OCI-LY7 (cell line): Measurements from ENCODE around the gene COL23A1. TPM values are rescaled to one million over a fixed set of nuclear protein-coding genes. Genes with fewer than 3 reads are reported as not detected.

Experiments used
- BruUV-seq: library from RNA; stranded (reverse); fragments of 400-500 nt; replicated peaks from 2 replicates; lab custom pipeline; 2021; lab: Mats Ljungman, UMichigan
- CTCF ChIA-PET: fragments of 300-600 bp; sonication (Branson Sonifier 250); formaldehyde crosslinking; loops from one replicate; lab custom pipeline; 2022; ENCODE audit warnings: antibody characterized with exemption; ENCODE audit not compliant: unreplicated experiment; lab: Charles Lee
- POLR2A ChIA-PET: fragments of 300-600 bp; sonication (Branson Sonifier 250); formaldehyde crosslinking; loops from one replicate; lab custom pipeline; 2022; ENCODE audit warnings: antibody characterized with exemption; lab: Charles Lee
- DNase-seq: peaks from one replicate; pipeline ENCODE4 v3.0.0-alpha.2; 2015; ENCODE audit warnings: low spot score
- H2AFZ ChIP-seq: fragments of 200-600 bp; sonication (generic), shearing (Covaris generic); 2 replicates; pipeline ENCODE4 v1.6.1; 2014; ENCODE audit warnings: mild to moderate bottlenecking, antibody characterized with exemption, low read length, moderate library complexity
- H3K27ac ChIP-seq: fragments of 200-600 bp; sonication (generic); 2 replicates; pipeline ENCODE4 v1.5.1; 2014; ENCODE audit warnings: mixed run types, low read depth, mild to moderate bottlenecking, moderate library complexity, low read length, inconsistent platforms; ENCODE audit not compliant: poor library complexity, severe bottlenecking
- H3K36me3 ChIP-seq: fragments of 200-600 bp; sonication (generic); 2 replicates; pipeline ENCODE4 v1.6.1; 2014; ENCODE audit warnings: mild to moderate bottlenecking, antibody characterized with exemption, low read length, moderate library complexity, mixed read lengths; ENCODE audit not compliant: insufficient read depth
- H3K4me1 ChIP-seq: fragments of 200-600 bp; sonication (generic); 2 replicates; pipeline ENCODE4 v1.5.1; 2014; ENCODE audit warnings: mild to moderate bottlenecking, low read length; ENCODE audit not compliant: insufficient read depth, poor library complexity, severe bottlenecking
- H3K4me2 ChIP-seq: fragments of 200-600 bp; sonication (generic); 2 replicates; pipeline ENCODE4 v1.6.1; 2014; ENCODE audit warnings: mild to moderate bottlenecking, low read length
- H3K4me3 ChIP-seq: fragments of 200-600 bp; sonication (generic); 2 replicates; pipeline ENCODE4 v1.5.1; 2014; ENCODE audit warnings: mild to moderate bottlenecking, low read depth, low read length; ENCODE audit not compliant: poor library complexity, severe bottlenecking
- H3K79me2 ChIP-seq: fragments of 200-600 bp; sonication (generic); 2 replicates; pipeline ENCODE4 v1.6.1; 2016; ENCODE audit warnings: low read depth, mild to moderate bottlenecking, low read length, moderate library complexity, mixed read lengths; ENCODE audit not compliant: insufficient read depth
- H3K9me2 ChIP-seq: fragments of 200-600 bp; sonication (generic); 2 replicates; pipeline ENCODE4 v1.6.1; 2016; ENCODE audit warnings: mild to moderate bottlenecking, low read length, mixed read lengths; ENCODE audit not compliant: insufficient read depth
- H3K9me3 ChIP-seq: fragments of 200-600 bp; sonication (generic); 2 replicates; pipeline ENCODE4 v1.6.1; 2014; ENCODE audit warnings: mild to moderate bottlenecking, mixed run types, low read length, mixed read lengths
- H4K20me1 ChIP-seq: fragments of 200-600 bp; sonication (generic); 2 replicates; pipeline ENCODE4 v1.6.1; 2014; ENCODE audit warnings: mild to moderate bottlenecking, antibody characterized with exemption, low read length, moderate library complexity, mixed read lengths; ENCODE audit not compliant: insufficient read depth
- EZH2phosphoT487 ChIP-seq: fragments of 200-600 bp; sonication (generic); IDR thresholded peaks from 2 replicates; pipeline ENCODE4 v1.6.1; 2018; ENCODE audit warnings: low read depth, borderline replicate concordance, mild to moderate bottlenecking, mixed run types, antibody characterized with exemption, low read length, moderate library complexity, mixed read lengths
- intact Hi-C: fragments of 100-400 bp; cut with micrococcal nuclease; formaldehyde crosslinking; loops from one replicate; pipeline ENCODE4 v1.10.0; 2022; ENCODE audit not compliant: unreplicated experiment
- total RNA-seq, 2 experiments: library from RNA; depleted of rRNA in 1 of 2; stranded (reverse); fragments of >200 nt in 1 of 2; shearing (Covaris generic) in 1 of 2; gene quantifications; 2 replicates each; pipeline ENCODE4 v1.2.3, GENCODE V29; 2014 to 2022
- TF ChIP-seq, protein P1 (sequence below): fragments of 200-600 bp; sonication (generic); conservative IDR thresholded peaks from 2 replicates; pipeline ENCODE4 v1.5.1; 2014; ENCODE audit warnings: mild to moderate bottlenecking, antibody characterized with exemption, low read length, moderate library complexity, mixed read lengths

COL23A1 gene
- total RNA-seq, 2 experiments from 2014 or later, result 0.53 TPM; not detected in 1

DNA sequence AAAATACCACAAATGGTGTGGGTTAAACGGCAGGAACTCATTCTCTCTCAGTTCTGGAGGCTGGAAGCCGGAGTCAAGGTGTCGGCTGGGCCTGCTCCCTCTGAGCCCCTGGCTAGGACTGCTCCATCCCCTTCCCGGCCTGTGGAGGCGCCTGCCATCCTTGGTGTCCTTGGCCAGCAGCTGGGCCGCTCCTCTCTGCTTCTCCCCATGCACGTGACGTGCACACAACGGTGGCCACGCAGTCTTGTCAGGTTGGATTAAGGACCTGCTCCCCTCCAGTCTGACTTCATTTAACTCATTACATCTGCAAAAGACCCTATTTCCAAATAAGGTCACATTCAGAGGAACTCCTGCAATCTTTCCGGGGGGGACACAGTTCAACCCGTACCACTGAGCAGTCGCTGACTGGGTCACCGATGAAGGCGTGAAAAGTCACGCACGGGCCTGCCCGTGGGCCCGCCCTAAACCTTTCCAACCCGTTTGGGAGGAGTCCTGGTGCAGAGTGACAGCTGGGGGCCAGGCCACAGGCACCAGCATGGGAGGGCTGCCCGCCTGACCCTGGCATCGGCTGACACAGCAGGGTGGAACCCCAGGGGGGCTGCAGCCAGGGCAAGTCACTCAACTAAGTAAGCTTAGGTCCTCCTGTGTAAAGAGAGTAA, 135.2 kb downstream of the COL23A1 start:
- Histone ChIP-seq H4K20me1 (no peaks in the 10 kb centered on the region), H3K79me2 (no peaks in the 10 kb centered on the region), H2AFZ (no peak overlapping the region), H3K36me3 (no peaks in the 10 kb centered on the region), H3K4me2 (no peak overlapping the region), H3K9me2 (no peaks in the 10 kb centered on the region), H3K27ac (no peak overlapping the region), H3K4me1 (no peaks in the 10 kb centered on the region), H3K4me3 (no peak overlapping the region), H3K9me3 (no peaks in the 10 kb centered on the region)
- TF ChIP-seq, protein P1, sequence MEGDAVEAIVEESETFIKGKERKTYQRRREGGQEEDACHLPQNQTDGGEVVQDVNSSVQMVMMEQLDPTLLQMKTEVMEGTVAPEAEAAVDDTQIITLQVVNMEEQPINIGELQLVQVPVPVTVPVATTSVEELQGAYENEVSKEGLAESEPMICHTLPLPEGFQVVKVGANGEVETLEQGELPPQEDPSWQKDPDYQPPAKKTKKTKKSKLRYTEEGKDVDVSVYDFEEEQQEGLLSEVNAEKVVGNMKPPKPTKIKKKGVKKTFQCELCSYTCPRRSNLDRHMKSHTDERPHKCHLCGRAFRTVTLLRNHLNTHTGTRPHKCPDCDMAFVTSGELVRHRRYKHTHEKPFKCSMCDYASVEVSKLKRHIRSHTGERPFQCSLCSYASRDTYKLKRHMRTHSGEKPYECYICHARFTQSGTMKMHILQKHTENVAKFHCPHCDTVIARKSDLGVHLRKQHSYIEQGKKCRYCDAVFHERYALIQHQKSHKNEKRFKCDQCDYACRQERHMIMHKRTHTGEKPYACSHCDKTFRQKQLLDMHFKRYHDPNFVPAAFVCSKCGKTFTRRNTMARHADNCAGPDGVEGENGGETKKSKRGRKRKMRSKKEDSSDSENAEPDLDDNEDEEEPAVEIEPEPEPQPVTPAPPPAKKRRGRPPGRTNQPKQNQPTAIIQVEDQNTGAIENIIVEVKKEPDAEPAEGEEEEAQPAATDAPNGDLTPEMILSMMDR, result no peak
- TF ChIP-seq EZH2phosphoT487, result no peak
- ChIA-PET POLR2A (no interaction called here), CTCF (no interaction called here)
- DNase-seq, result no peak
- BruUV-seq, result no TSS peak
- intact Hi-C loops, result no loop called here

DNA sequence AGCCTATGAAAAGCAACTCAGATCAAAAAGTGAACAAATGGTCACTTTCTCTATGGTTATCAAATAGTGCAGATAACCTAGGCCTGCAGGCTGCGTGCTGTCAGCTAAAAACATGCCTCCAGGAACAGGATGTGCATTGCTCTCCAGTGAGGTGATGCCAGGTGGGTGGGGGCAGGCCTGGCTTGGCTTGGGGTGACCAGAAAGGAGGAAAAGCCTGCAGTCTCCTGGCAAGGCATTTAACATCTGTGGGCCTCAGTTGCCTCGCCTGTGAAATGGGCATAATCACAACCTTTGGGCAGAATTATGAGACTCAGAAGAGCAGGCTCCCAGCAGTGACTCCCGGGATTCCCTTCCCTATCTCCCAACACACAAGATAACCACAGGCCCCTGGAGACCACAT, 135.9 kb downstream of the COL23A1 start:
- H3K4me3 ChIP-seq, result no peak overlapping the region

DNA sequence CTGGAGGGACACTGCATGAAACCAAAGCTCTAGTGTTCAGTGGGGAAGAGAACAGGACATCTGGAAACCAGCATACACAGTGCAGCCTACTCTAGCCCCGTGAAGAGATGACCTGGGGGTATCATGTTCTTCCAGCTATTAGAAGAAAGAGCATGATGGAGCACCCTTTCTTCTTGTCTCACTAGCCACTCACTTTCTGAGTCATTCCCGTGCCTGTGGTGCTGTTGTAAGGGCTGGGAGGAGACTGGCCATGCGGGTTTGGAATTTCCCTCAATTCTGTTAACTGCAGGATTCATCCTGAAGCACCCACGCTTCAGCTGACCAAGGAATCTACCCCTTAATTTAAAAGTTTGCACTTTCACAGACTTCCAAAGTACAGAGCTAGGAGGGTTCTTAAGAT, 137.0 kb downstream of the COL23A1 start:
- BruUV-seq, result no TSS peak
- DNase-seq, result no peak
- Histone ChIP-seq H3K9me3 (no peaks in the 10 kb centered on the region), H3K9me2 (no peaks in the 10 kb centered on the region), H3K4me3 (no peak overlapping the region), H3K27ac (no peak overlapping the region), H3K36me3 (no peaks in the 10 kb centered on the region), H4K20me1 (no peaks in the 10 kb centered on the region), H3K4me2 (no peak overlapping the region), H3K4me1 (no peaks in the 10 kb centered on the region), H2AFZ (no peak overlapping the region), H3K79me2 (no peaks in the 10 kb centered on the region)
- ChIA-PET POLR2A (interaction anchor here (1.6 kb wide), 1 partner anchor 14 kb away, joined by 3 read pairs; no protein-coding TSS in a partner anchor), CTCF (no interaction called here)
- intact Hi-C loops, result no loop called here
- TF ChIP-seq EZH2phosphoT487, result no peak
- TF ChIP-seq, protein P1, result no peak

More for the DNA sequence above, 135.9 kb downstream of the COL23A1 start:
- Histone ChIP-seq H3K79me2 (no peaks in the 10 kb centered on the region), H4K20me1 (no peaks in the 10 kb centered on the region), H3K4me1 (no peaks in the 10 kb centered on the region), H2AFZ (no peak overlapping the region), H3K4me2 (no peak overlapping the region), H3K9me3 (no peaks in the 10 kb centered on the region), H3K36me3 (no peaks in the 10 kb centered on the region), H3K27ac (no peak overlapping the region), H3K9me2 (no peaks in the 10 kb centered on the region)
- no peak for DNase-seq
- intact Hi-C loops, result no loop called here
- CTCF ChIA-PET, result no interaction called here
- no TSS peak for BruUV-seq
- POLR2A ChIA-PET, result interaction anchor here (0.7 kb wide), 1 partner anchor 31 kb away, joined by 4 read pairs; no protein-coding TSS in a partner anchor
- TF ChIP-seq, protein P1, result no peak
